Testis (tissue), 2 donors: ENCODE data around the gene PLCXD1.

ENCODE experiments used
- POLR2A ChIP-seq: fragments of 450-650 bp; IDR thresholded peaks from one replicate; pipeline ENCODE4 v1.6.1; 2017; ENCODE audit warnings: antibody characterized with exemption, mild to moderate bottlenecking, moderate library complexity
- TF ChIP-seq, protein P1 (sequence below), 3 experiments: fragments of 450-650 bp in 2 of 3; fragments of 200-600 bp in 1 of 3; sonication (generic) in 1 of 3; IDR thresholded peaks; one replicate each; pipeline ENCODE4 v1.5.1; 2016 to 2019; ENCODE audit warnings: antibody characterized with exemption in 3 of 3, mild to moderate bottlenecking in 2 of 3, moderate library complexity in 1 of 3

DNA sequence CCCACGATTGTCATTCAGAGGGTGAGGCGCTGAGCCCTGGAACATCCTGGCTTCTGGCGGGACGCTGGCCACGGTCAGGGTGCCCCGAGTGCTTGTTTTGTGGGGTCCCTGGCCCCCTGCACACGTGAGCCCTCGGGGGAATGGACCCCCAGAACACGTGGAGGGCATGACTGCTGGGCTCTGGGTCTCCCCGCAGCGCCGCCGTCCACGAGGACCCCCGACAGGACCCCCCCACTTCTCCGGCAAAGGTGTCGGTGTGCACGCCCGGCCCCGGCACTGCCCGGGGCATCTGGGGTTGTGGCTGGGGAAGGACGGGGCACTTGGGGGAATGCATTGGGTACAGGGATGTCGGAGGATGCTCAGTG, 51.3 kb downstream of the PLCXD1 start:
- TF ChIP-seq, protein P1, sequence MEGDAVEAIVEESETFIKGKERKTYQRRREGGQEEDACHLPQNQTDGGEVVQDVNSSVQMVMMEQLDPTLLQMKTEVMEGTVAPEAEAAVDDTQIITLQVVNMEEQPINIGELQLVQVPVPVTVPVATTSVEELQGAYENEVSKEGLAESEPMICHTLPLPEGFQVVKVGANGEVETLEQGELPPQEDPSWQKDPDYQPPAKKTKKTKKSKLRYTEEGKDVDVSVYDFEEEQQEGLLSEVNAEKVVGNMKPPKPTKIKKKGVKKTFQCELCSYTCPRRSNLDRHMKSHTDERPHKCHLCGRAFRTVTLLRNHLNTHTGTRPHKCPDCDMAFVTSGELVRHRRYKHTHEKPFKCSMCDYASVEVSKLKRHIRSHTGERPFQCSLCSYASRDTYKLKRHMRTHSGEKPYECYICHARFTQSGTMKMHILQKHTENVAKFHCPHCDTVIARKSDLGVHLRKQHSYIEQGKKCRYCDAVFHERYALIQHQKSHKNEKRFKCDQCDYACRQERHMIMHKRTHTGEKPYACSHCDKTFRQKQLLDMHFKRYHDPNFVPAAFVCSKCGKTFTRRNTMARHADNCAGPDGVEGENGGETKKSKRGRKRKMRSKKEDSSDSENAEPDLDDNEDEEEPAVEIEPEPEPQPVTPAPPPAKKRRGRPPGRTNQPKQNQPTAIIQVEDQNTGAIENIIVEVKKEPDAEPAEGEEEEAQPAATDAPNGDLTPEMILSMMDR (IDR thresholded peaks at IDR 0.05), result no peak
- no peak for TF ChIP-seq POLR2A
